GM23338 (cell line): ENCODE data around the gene FAM53A.

ENCODE experiments used
- CREB1 ChIP-seq: fragments of 250-450 bp; sonication (Bioruptor Pico); IDR thresholded peaks from 2 replicates; pipeline ENCODE4 v1.5.0; 2020; ENCODE audit warnings: low read depth, mild to moderate bottlenecking, moderate library complexity
- EZH2 ChIP-seq: fragments of 200-600 bp; sonication (generic); IDR thresholded peaks from one replicate; pipeline ENCODE4 v1.8.0; 2017; ENCODE audit warnings: antibody characterized with exemption, mild to moderate bottlenecking, low read depth; ENCODE audit not compliant: unreplicated experiment
- EZH2phosphoT487 ChIP-seq: fragments of 200-600 bp; sonication (generic); IDR thresholded peaks from one replicate; pipeline ENCODE4 v1.8.1; 2018; ENCODE audit warnings: antibody characterized with exemption; ENCODE audit not compliant: unreplicated experiment
- NANOG ChIP-seq: IDR thresholded peaks from 2 replicates; pipeline ENCODE4 v1.6.1; 2016; ENCODE audit warnings: antibody characterized with exemption, borderline replicate concordance
- POLR2AphosphoS5 ChIP-seq: IDR thresholded peaks from 2 replicates; pipeline ENCODE4 v1.6.1; 2016; ENCODE audit warnings: antibody characterized with exemption, low read depth
- STAT1 ChIP-seq: IDR thresholded peaks from one replicate; pipeline ENCODE4 v1.6.1; 2016; ENCODE audit warnings: antibody characterized with exemption; ENCODE audit not compliant: unreplicated experiment
- ZNF331 ChIP-seq: fragments of 250-450 bp; sonication (Bioruptor Pico); IDR thresholded peaks from 2 replicates; pipeline ENCODE4 v1.5.0; 2020; ENCODE audit warnings: low read depth, mild to moderate bottlenecking, moderate library complexity
- TF ChIP-seq, protein P1 (sequence below), 2 experiments: fragments of 200-600 bp in 1 of 2; sonication (generic) in 1 of 2; conservative IDR thresholded peaks; 2 replicates each; pipeline versions ENCODE4 v1.5.1 to v1.6.1; 2016 to 2017; ENCODE audit warnings: antibody characterized with exemption in 2 of 2, low read depth in 2 of 2, mild to moderate bottlenecking in 2 of 2, moderate library complexity in 1 of 2
- TF ChIP-seq, protein P2 (sequence below): IDR thresholded peaks from one replicate; pipeline ENCODE4 v1.6.1; 2018; ENCODE audit warnings: antibody characterized with exemption; ENCODE audit not compliant: unreplicated experiment
- TF ChIP-seq, protein P3 (sequence below): fragments of 250-450 bp; sonication (Bioruptor Pico); IDR thresholded peaks from 2 replicates; pipeline ENCODE4 v1.5.0; 2020; ENCODE audit warnings: mild to moderate bottlenecking, moderate library complexity

DNA sequence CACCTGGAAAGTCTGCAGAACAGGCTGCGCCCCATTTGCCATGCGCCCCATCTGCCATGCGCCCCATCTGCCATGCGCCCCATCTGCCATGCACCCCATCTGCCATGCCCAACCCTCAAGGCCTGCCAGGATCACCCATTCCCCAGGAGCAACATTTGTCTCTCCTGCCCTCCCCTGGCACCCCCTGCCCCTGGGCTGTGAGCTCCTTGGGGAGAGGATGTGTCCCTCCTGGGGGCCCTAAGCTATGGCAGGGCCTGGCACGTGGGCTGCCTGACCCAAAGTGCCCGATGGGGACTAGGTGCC lies 82.6 kb downstream of the FAM53A start:
- TF ChIP-seq POLR2AphosphoS5 = no peak
- TF ChIP-seq, protein P1, sequence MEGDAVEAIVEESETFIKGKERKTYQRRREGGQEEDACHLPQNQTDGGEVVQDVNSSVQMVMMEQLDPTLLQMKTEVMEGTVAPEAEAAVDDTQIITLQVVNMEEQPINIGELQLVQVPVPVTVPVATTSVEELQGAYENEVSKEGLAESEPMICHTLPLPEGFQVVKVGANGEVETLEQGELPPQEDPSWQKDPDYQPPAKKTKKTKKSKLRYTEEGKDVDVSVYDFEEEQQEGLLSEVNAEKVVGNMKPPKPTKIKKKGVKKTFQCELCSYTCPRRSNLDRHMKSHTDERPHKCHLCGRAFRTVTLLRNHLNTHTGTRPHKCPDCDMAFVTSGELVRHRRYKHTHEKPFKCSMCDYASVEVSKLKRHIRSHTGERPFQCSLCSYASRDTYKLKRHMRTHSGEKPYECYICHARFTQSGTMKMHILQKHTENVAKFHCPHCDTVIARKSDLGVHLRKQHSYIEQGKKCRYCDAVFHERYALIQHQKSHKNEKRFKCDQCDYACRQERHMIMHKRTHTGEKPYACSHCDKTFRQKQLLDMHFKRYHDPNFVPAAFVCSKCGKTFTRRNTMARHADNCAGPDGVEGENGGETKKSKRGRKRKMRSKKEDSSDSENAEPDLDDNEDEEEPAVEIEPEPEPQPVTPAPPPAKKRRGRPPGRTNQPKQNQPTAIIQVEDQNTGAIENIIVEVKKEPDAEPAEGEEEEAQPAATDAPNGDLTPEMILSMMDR (conservative IDR thresholded peaks at IDR 0.05; ENCODE audit: low read depth in 2 of 2) = no peak
- TF ChIP-seq, protein P2, sequence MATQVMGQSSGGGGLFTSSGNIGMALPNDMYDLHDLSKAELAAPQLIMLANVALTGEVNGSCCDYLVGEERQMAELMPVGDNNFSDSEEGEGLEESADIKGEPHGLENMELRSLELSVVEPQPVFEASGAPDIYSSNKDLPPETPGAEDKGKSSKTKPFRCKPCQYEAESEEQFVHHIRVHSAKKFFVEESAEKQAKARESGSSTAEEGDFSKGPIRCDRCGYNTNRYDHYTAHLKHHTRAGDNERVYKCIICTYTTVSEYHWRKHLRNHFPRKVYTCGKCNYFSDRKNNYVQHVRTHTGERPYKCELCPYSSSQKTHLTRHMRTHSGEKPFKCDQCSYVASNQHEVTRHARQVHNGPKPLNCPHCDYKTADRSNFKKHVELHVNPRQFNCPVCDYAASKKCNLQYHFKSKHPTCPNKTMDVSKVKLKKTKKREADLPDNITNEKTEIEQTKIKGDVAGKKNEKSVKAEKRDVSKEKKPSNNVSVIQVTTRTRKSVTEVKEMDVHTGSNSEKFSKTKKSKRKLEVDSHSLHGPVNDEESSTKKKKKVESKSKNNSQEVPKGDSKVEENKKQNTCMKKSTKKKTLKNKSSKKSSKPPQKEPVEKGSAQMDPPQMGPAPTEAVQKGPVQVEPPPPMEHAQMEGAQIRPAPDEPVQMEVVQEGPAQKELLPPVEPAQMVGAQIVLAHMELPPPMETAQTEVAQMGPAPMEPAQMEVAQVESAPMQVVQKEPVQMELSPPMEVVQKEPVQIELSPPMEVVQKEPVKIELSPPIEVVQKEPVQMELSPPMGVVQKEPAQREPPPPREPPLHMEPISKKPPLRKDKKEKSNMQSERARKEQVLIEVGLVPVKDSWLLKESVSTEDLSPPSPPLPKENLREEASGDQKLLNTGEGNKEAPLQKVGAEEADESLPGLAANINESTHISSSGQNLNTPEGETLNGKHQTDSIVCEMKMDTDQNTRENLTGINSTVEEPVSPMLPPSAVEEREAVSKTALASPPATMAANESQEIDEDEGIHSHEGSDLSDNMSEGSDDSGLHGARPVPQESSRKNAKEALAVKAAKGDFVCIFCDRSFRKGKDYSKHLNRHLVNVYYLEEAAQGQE = no peak
- TF ChIP-seq EZH2 = no peak
- no peak for TF ChIP-seq STAT1
- TF ChIP-seq CREB1 (CRISPR knock-in tag) = no peak
- no peak for TF ChIP-seq EZH2phosphoT487
- TF ChIP-seq, protein P3, sequence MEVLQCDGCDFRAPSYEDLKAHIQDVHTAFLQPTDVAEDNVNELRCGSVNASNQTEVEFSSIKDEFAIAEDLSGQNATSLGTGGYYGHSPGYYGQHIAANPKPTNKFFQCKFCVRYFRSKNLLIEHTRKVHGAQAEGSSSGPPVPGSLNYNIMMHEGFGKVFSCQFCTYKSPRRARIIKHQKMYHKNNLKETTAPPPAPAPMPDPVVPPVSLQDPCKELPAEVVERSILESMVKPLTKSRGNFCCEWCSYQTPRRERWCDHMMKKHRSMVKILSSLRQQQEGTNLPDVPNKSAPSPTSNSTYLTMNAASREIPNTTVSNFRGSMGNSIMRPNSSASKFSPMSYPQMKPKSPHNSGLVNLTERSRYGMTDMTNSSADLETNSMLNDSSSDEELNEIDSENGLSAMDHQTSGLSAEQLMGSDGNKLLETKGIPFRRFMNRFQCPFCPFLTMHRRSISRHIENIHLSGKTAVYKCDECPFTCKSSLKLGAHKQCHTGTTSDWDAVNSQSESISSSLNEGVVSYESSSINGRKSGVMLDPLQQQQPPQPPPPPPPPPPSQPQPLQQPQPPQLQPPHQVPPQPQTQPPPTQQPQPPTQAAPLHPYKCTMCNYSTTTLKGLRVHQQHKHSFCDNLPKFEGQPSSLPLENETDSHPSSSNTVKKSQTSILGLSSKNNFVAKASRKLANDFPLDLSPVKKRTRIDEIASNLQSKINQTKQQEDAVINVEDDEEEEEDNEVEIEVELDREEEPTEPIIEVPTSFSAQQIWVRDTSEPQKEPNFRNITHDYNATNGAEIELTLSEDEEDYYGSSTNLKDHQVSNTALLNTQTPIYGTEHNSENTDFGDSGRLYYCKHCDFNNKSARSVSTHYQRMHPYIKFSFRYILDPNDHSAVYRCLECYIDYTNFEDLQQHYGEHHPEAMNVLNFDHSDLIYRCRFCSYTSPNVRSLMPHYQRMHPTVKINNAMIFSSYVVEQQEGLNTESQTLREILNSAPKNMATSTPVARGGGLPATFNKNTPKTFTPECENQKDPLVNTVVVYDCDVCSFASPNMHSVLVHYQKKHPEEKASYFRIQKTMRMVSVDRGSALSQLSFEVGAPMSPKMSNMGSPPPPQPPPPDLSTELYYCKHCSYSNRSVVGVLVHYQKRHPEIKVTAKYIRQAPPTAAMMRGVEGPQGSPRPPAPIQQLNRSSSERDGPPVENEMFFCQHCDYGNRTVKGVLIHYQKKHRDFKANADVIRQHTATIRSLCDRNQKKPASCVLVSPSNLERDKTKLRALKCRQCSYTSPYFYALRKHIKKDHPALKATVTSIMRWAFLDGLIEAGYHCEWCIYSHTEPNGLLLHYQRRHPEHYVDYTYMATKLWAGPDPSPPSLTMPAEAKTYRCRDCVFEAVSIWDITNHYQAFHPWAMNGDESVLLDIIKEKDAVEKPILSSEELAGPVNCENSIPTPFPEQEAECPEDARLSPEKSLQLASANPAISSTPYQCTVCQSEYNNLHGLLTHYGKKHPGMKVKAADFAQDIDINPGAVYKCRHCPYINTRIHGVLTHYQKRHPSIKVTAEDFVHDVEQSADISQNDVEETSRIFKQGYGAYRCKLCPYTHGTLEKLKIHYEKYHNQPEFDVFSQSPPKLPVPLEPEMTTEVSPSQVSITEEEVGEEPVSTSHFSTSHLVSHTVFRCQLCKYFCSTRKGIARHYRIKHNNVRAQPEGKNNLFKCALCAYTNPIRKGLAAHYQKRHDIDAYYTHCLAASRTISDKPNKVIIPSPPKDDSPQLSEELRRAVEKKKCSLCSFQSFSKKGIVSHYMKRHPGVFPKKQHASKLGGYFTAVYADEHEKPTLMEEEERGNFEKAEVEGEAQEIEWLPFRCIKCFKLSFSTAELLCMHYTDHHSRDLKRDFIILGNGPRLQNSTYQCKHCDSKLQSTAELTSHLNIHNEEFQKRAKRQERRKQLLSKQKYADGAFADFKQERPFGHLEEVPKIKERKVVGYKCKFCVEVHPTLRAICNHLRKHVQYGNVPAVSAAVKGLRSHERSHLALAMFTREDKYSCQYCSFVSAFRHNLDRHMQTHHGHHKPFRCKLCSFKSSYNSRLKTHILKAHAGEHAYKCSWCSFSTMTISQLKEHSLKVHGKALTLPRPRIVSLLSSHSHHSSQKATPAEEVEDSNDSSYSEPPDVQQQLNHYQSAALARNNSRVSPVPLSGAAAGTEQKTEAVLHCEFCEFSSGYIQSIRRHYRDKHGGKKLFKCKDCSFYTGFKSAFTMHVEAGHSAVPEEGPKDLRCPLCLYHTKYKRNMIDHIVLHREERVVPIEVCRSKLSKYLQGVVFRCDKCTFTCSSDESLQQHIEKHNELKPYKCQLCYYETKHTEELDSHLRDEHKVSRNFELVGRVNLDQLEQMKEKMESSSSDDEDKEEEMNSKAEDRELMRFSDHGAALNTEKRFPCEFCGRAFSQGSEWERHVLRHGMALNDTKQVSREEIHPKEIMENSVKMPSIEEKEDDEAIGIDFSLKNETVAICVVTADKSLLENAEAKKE (CRISPR knock-in tag) = no peak
- TF ChIP-seq NANOG = no peak
- TF ChIP-seq ZNF331 = no peak
